ACHN (cell line): ENCODE results near the gene TUBG1.
A peak's percentile ranks its signal among the peaks of the same experiment; 100 is the strongest.
"Not testable (repeated sequence)": the region's sequence is repeated elsewhere in the genome, so short reads cannot be mapped to it uniquely, and the experiment has no call there.

Source experiments
- DNase-seq: peaks from one replicate; pipeline ENCODE4 v3.0.0-alpha.2; 2015
- in situ Hi-C: cut with HindIII; loops from 2 replicates; pipeline ENCODE4 v1.10.0; 2017; ENCODE audit warnings: low sequenced_read_pairs, low pct_ligation_motif_present, low pct_unique_long_range_greater_than_20kb

The TUBG1 gene

DNA sequence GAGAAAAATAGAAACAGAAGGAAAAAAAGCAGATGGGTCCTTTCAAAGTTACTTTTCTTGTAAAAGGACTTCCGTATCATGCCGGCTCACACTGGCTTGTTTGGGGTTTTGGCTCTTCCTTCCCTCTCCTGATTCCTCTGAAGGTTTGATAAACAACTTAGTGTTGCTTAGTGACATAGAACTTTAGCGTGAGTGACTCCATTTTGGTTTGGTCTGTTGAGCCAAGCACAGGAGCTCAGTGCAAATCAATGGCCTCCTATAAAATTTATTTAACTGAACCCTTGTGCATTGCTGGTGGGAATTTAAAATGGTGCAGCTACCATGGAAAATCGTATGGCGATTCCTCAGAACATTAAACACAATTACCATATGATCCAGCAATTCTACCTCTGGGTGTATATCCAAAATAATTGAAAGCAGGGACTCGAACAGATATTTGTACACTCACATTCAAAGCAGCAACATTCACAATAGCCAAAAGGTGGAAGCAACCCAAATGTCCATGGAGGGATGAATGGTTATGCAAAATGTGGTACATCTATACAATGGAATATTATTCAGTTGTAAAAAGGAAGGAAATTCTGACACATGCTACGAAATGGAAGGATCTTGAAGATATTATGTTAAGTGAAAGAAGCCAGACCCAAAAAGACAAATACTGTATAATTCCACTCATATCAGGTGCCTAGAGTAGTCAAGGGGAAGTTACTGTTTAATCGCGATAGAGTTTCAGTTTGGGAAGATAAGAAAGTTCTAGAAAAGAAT is 48.5 kb downstream of the TUBG1 start:
- in situ Hi-C loops: no loop called here
- DNase-seq: no peak

DNA sequence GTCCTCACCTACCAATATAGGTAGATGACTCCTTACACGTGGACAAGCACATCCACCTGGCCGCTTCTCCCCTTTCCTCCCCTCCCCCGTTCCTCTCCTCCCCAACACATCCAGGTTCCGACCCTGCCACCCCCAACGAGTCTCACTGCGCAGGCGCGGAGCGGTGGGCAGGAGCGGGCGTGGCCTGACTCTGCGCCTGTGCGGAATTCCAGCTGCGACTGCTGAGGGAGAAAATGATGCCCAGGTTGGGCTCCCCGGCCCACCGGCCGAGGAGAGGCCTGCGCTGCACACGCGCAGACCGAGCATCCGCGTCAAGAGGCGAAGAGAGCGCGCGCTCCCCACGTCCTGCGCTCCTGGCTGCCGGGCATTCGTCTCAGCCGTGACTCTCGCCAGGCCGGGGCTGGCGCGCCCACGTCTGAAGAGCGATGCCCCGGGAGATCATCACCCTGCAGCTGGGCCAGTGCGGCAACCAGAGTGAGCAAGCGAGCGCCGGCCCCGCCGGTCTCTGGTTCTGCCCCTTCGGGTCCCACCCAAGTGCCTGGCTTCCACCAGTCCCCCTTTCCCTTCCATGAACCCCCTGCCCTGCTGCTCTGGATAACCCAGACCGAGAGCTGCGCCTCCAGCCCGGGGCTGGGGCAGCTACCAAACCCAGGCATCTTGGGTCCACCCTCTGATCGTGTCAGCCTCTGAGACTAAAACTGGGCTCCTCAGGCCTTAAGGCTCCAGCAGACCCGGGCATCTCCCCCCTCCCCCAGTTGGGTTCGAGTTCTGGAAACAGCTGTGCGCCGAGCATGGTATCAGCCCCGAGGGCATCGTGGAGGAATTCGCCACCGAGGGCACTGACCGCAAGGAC is 49.8 kb downstream of the TUBG1 start, which contains the start of gene TUBG2:
TSS of gene TUBG2 (plus strand) at position 206 of the 853 bp plus-strand sequence. CDS start at position 426, 220 bp downstream.
- in situ Hi-C loops: no loop called here
- DNase-seq: peak; percentile 93

DNA sequence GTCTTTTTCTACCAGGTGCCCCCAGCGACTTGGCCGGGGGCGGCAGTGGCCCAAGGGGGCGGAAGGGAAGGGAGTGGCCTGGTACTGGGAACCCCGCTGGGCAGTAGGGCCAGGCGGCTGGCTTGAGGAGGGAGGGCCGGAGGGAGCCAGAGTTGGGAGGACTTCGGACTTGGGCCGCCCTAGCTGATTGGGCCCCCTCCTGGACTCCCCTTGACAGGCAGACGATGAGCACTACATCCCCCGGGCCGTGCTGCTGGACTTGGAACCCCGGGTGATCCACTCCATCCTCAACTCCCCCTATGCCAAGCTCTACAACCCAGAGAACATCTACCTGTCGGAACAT is 50.4 kb downstream of the TUBG1 start:
- in situ Hi-C loops, DNase-seq: not testable (repeated sequence)

- peak; percentile 76 for DNase-seq
- in situ Hi-C loops: no loop called here
Observed at GRCh38 chr17:42660692-42661345, 51.3 kb downstream of the TUBG1 start.
